Measurements from ENCODE around the gene HOXA10. TPM values are rescaled to one million over a fixed set of nuclear protein-coding genes. Genes with fewer than 3 reads are reported as not detected.

The HOXA10 gene
- total RNA-seq, 4 donors from 2014 or later = 4.7 to 8.9 (median 6.0) TPM

DNA sequence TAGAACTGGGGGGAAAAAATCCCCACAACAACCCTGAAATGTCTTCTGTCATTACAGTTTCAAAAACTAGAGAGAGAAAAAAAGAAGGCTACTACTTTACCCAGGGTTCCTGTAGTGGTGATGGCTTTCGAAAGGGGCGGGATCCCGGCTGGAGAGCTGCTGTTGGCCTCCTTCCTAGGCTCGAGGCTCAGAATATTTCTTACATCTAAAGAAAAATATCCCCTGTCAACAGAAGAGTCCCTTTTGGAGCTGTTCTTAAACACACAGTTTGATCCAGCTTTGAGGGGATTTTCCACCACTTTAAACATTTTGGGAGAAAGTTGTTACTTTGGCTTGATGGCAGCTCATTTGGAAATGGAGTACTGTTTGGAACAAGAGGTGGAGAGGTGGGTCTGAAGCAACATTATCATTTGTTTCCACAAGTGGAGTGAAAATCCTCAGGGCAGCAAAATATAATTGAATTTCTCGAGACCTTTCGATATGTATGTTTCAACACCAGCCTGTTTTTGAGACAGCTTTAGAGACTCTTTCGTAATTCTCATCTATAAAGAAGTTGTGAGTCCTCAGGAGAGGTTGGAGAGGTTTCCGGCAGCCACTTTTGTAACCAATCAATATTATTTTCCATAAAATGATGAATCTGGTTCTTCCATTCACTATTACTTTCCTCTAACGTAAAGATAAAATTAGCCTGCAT is 20.7 kb upstream of the HOXA10 start:
- WGBS = 67% methylated on average over 9 of the region's 9 CpGs
- peaks cover 37% of the 10 kb centered on the region for H3K4me1 ChIP-seq
- H3K36me3 ChIP-seq = no peaks in the 10 kb centered on the region
- peaks cover 99% of the 10 kb centered on the region for H3K27me3 ChIP-seq
- H3K4me3 ChIP-seq = no peak overlapping the region
- TF ChIP-seq POLR2AphosphoS5 (IDR thresholded peaks at IDR 0.05) = no peak
- no peak for TF ChIP-seq EP300 (IDR thresholded peaks at IDR 0.05)
- TF ChIP-seq, protein P1, sequence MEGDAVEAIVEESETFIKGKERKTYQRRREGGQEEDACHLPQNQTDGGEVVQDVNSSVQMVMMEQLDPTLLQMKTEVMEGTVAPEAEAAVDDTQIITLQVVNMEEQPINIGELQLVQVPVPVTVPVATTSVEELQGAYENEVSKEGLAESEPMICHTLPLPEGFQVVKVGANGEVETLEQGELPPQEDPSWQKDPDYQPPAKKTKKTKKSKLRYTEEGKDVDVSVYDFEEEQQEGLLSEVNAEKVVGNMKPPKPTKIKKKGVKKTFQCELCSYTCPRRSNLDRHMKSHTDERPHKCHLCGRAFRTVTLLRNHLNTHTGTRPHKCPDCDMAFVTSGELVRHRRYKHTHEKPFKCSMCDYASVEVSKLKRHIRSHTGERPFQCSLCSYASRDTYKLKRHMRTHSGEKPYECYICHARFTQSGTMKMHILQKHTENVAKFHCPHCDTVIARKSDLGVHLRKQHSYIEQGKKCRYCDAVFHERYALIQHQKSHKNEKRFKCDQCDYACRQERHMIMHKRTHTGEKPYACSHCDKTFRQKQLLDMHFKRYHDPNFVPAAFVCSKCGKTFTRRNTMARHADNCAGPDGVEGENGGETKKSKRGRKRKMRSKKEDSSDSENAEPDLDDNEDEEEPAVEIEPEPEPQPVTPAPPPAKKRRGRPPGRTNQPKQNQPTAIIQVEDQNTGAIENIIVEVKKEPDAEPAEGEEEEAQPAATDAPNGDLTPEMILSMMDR (IDR thresholded peaks at IDR 0.05) = no peak
- TF ChIP-seq POLR2A (IDR thresholded peaks at IDR 0.05) = no peak
- peak; percentile 20 to 31 for DNase-seq (ENCODE audit: low spot score in 2 of 2)
- H3K9me3 ChIP-seq = no peaks in the 10 kb centered on the region
- H3K27ac ChIP-seq = no peak overlapping the region

DNA sequence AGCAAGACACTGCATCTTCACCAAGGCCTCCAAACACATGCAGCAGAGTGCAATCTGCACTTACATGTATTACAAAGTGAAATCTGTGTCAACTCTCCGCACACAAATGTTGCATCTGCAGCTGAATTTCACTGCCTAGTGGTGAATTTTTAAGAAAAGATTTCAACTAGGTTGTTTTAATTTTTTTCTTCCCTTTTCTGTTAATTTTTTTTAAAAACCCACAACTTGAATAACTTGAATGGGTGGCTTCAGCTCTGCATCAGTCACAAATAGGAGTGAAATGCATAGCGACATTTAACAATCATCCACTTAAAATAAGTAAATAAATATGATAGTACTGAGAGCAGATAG is 19.9 kb upstream of the HOXA10 start:
- Histone ChIP-seq H3K36me3 (no peaks in the 10 kb centered on the region), H3K27ac (no peak overlapping the region), H3K4me3 (no peak overlapping the region), H3K27me3 (peaks cover 100% of the 10 kb centered on the region), H3K4me1 (peaks cover 36% of the 10 kb centered on the region), H3K9me3 (no peaks in the 10 kb centered on the region)
- no peak for DNase-seq (ENCODE audit: low spot score in 2 of 2)
- 80% methylated on average over 2 of the region's 2 CpGs for WGBS
- no peak for TF ChIP-seq POLR2A (IDR thresholded peaks at IDR 0.05)
- TF ChIP-seq, protein P1 (IDR thresholded peaks at IDR 0.05) = no peak
- no peak for TF ChIP-seq EP300 (IDR thresholded peaks at IDR 0.05)
- no peak for TF ChIP-seq POLR2AphosphoS5 (IDR thresholded peaks at IDR 0.05)

DNA sequence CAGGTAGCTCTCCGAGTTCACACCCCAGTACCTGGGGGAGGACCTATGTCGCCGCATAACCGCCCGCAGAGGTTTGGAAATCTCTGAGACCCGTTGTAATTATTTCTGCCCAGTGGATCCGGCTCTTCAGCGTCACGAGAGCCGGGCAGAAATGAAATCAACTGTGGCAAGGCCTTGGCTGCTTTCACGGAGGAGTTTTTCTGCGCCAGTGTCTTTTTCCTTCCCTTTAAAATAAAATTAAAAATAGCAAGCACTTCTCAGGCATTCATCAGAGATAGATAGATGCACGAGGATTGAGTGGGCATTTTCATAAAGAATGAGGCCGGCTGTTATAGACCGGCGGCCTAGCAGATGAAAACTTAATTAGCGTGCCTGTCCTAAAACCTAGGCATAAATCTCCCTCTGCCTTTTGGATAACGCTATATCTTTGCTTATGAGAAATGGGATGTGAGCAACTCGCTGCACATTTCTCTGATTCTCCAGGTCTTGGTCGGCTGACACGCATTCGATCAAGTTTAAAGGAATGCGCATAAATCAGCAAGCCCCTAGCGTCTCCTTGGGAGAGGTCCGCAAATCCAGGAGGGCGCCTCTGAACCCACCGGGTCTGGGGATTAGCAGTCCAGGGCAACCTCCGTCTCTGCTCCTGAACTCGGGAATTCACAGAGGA is 19.3 kb upstream of the HOXA10 start:
- peak; percentile 44 to 76 for DNase-seq (ENCODE audit: low spot score in 2 of 2)
- Histone ChIP-seq H3K4me3 (peak overlapping the region; percentile 45), H3K27me3 (peaks cover 100% of the 10 kb centered on the region)

DNA sequence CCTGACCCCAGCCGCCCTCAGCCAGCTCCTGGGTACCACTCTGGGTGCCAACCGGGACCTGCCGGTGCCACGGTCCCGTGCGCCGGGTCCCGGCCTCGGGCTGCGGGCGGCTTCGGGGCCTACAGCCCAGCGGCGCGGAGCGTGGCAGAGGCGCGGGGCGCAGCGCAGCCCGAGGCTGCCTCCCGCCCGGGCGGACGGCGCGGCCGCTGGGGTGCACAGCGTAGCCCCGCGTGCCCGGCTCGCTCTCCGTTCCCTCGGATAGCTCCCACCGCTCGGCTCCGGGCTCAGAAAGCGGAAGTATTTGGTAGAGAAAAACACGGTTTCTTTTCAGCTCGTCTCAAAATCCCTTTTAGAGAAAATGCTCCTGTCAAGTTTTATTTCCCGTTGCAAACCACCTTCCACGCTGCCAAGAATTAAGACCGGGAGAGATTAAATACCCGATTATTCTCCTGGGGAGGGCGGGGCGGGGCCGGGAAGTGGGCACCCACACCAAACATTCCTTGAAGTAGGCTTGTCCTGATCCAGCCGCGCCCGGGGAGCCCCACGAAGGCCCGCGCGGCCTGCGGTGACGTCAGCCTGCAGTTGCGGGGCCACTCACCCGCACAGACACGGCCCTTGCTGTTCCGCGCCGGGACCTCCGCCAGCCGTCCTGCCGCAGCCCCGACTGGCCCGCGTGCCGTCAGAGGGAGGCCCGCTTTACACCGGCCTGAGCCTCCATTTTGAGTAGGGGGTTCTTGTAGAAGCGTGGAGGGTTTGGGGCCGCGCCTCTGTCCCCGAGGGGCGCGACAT is 18.6 kb upstream of the HOXA10 start:
- Histone ChIP-seq H3K4me1 (peaks cover 36% of the 10 kb centered on the region), H3K27me3 (peaks cover 100% of the 10 kb centered on the region), H3K36me3 (no peaks in the 10 kb centered on the region), H3K9me3 (no peaks in the 10 kb centered on the region), H3K27ac (no peak overlapping the region), H3K4me3 (peak overlapping the region; percentile 45)
- TF ChIP-seq EP300 (IDR thresholded peaks at IDR 0.05) (no peak), POLR2AphosphoS5 (IDR thresholded peaks at IDR 0.05) (no peak), POLR2A (IDR thresholded peaks at IDR 0.05) (no peak)
- TF ChIP-seq, protein P1 (IDR thresholded peaks at IDR 0.05) = no peak
- DNase-seq (ENCODE audit: low spot score in 2 of 2) = peak; percentile 62 to 79
- 8% methylated on average over 54 of the region's 78 CpGs for WGBS

More for the DNA sequence above, 19.3 kb upstream of the HOXA10 start:
- Histone ChIP-seq H3K36me3 (no peaks in the 10 kb centered on the region), H3K9me3 (no peaks in the 10 kb centered on the region), H3K27ac (no peak overlapping the region), H3K4me1 (peaks cover 36% of the 10 kb centered on the region)
- 61% methylated on average over 29 of the region's 29 CpGs for WGBS
- TF ChIP-seq, protein P1 (IDR thresholded peaks at IDR 0.05) = no peak
- TF ChIP-seq POLR2AphosphoS5 (IDR thresholded peaks at IDR 0.05) (no peak), POLR2A (IDR thresholded peaks at IDR 0.05) (no peak), EP300 (IDR thresholded peaks at IDR 0.05) (no peak)
